GM12878 (cell line): ENCODE measurements around the gene PPP2R3C. TPM values are rescaled to one million over a fixed set of nuclear protein-coding genes. Genes with fewer than 3 reads are reported as not detected.

Source experiments
- ATAC-seq: fragments of 200-7000 bp; cut with Tn5 transposase; 3 replicates; pipeline ENCODE4 v1.9.1; 2020; ENCODE audit warnings: mild to moderate bottlenecking, moderate library complexity
- BruUV-seq: library from RNA; stranded (reverse); fragments of 400-500 nt; replicated peaks from 2 replicates; lab custom pipeline; 2021; lab: Mats Ljungman, UMichigan
- CTCF ChIA-PET: fragments of 300-600 bp; sonication (Branson Sonifier 250); formaldehyde crosslinking; extraction: SDS; loops from one replicate; lab custom pipeline; 2021; ENCODE audit warnings: inconsistent platforms; lab: Yijun Ruan, JAX
- POLR2A ChIA-PET: fragments of 350-600 bp; formaldehyde crosslinking; extraction: SDS; loops from one replicate; lab custom pipeline; 2021; ENCODE audit warnings: inconsistent platforms; lab: Charles Lee
- RAD21 ChIA-PET: fragments of 300-600 bp; sonication (Branson Sonifier 250); formaldehyde crosslinking; loops from one replicate; lab custom pipeline; 2023; ENCODE audit warnings: antibody characterized with exemption; ENCODE audit not compliant: unreplicated experiment; lab: Charles Lee
- SMC1A ChIA-PET: fragments of 300-600 bp; sonication (Branson Sonifier 250); formaldehyde crosslinking; loops from one replicate; lab custom pipeline; 2023; ENCODE audit not compliant: unreplicated experiment, uncharacterized antibody; lab: Charles Lee
- DNase-seq: peaks from one replicate; pipeline ENCODE4 v3.0.0-alpha.2; 2011; ENCODE audit warnings: low read depth, low spot score
- FAIRE-seq: peaks from 3 replicates; lab custom pipeline; 2011; peaks lifted over from hg19 to GRCh38; lab: Jason Lieb, UNC
- H2AFZ ChIP-seq: 2 replicates; pipeline ENCODE4 v1.6.0; 2011; ENCODE audit warnings: low read depth, low read length, control low read depth; ENCODE audit not compliant: control insufficient read depth
- H3K27ac ChIP-seq: 2 replicates; pipeline ENCODE4 v1.5.1; 2011; ENCODE audit warnings: control low read depth; ENCODE audit not compliant: control insufficient read depth, insufficient read depth
- H3K27me3 ChIP-seq, 2 experiments: replicated peaks in 1 of 2; 2 replicates each; pipeline versions ENCODE4 v1.6.0 to v1.6.1; 2011; ENCODE audit warnings: low read length in 1 of 2; ENCODE audit not compliant: control insufficient read depth in 2 of 2, insufficient read depth in 2 of 2
- H3K36me3 ChIP-seq, 2 experiments: 2 replicates each; pipeline ENCODE4 v1.5.1; 2011; ENCODE audit warnings: low read length in 1 of 2; ENCODE audit not compliant: control insufficient read depth in 2 of 2, insufficient read depth in 2 of 2
- H3K4me1 ChIP-seq: 2 replicates; pipeline ENCODE4 v1.6.1; 2011; ENCODE audit warnings: mild to moderate bottlenecking, low read length, moderate library complexity, mixed read lengths; ENCODE audit not compliant: control insufficient read depth, insufficient read depth
- H3K4me2 ChIP-seq: 2 replicates; pipeline ENCODE4 v1.6.0; 2011; ENCODE audit warnings: control low read depth; ENCODE audit not compliant: control insufficient read depth, insufficient read depth
- H3K4me3 ChIP-seq: fragments of 200-600 bp; sonication (generic); 2 replicates; pipeline ENCODE4 v1.5.1; 2016
- H3K79me2 ChIP-seq: 2 replicates; pipeline ENCODE4 v1.6.0; 2011; ENCODE audit warnings: low read length; ENCODE audit not compliant: control insufficient read depth, insufficient read depth
- H3K9ac ChIP-seq: 2 replicates; pipeline ENCODE4 v1.8.0; 2011; ENCODE audit warnings: low read length, control low read depth, mixed read lengths; ENCODE audit not compliant: control insufficient read depth, insufficient read depth
- H3K9me3 ChIP-seq: replicated peaks from 3 replicates; pipeline ENCODE4 v1.5.1; 2011; ENCODE audit warnings: mild to moderate bottlenecking, low read length; ENCODE audit not compliant: control insufficient read depth, insufficient read depth
- H4K20me1 ChIP-seq: 2 replicates; pipeline ENCODE4 v1.6.0; 2011; ENCODE audit not compliant: control insufficient read depth, insufficient read depth
- ATF7 ChIP-seq: fragments of 450-650 bp; IDR thresholded peaks from 2 replicates; pipeline ENCODE4 v1.6.1; 2016; ENCODE audit warnings: low read depth, mild to moderate bottlenecking
- EED ChIP-seq: sonication (generic); IDR thresholded peaks from 2 replicates; pipeline ENCODE4 v1.6.1; 2016; ENCODE audit warnings: antibody characterized with exemption, low read depth
- EP300 ChIP-seq, 2 experiments: fragments of 150-350 bp in 1 of 2; IDR thresholded peaks; 2 replicates each; pipeline ENCODE4 v1.6.1; 2011 to 2012; ENCODE audit warnings: low read depth in 2 of 2, low read length in 2 of 2, borderline replicate concordance in 1 of 2, improper control_type of control experiment in 1 of 2, inconsistent platforms in 1 of 2; ENCODE audit not compliant: control insufficient read depth in 1 of 2
- FOXK2 ChIP-seq: fragments of 450-650 bp; IDR thresholded peaks from 2 replicates; pipeline ENCODE4 v1.6.1; 2017; ENCODE audit warnings: mild to moderate bottlenecking, moderate library complexity
- KLF5 ChIP-seq: fragments of 450-650 bp; IDR thresholded peaks from 2 replicates; pipeline ENCODE4 v1.6.1; 2014; ENCODE audit warnings: mild to moderate bottlenecking; ENCODE audit not compliant: partially characterized antibody
- NFXL1 ChIP-seq: fragments of 450-650 bp; IDR thresholded peaks from 2 replicates; pipeline ENCODE4 v1.6.1; 2017; ENCODE audit warnings: antibody characterized with exemption, mild to moderate bottlenecking, borderline replicate concordance
- SREBF1 ChIP-seq: IDR thresholded peaks from 2 replicates; pipeline ENCODE4 v1.6.1; 2012; ENCODE audit warnings: mild to moderate bottlenecking, low read length
- WRNIP1 ChIP-seq: IDR thresholded peaks from 2 replicates; pipeline ENCODE4 v1.6.1; 2011; ENCODE audit warnings: low read depth, low read length, improper control_type of control experiment, borderline replicate concordance
- ZNF217 ChIP-seq: fragments of 450-650 bp; IDR thresholded peaks from 2 replicates; pipeline ENCODE4 v1.6.1; 2017; ENCODE audit warnings: antibody characterized with exemption, mild to moderate bottlenecking
- ZNF687 ChIP-seq: fragments of 450-650 bp; IDR thresholded peaks from 2 replicates; pipeline ENCODE4 v1.6.1; 2017; ENCODE audit warnings: mild to moderate bottlenecking, moderate library complexity
- WGBS: methylation state at CpG from one replicate; pipeline ENCODE4 v1.1.6; 2016; ENCODE audit warnings: low lambda C conversion rate; ENCODE audit not compliant: insufficient replicate concordance, insufficient coverage; ENCODE audit errors: missing lambda C conversion rate; 5-methylcytosine and 5-hydroxymethylcytosine counted together
- in situ Hi-C: fragments of 300-500 bp; cut with MboI; formaldehyde crosslinking; loops from 9 replicates; pipeline ENCODE4 v1.14.3; 2018; ENCODE audit warnings: mixed read lengths
- intact Hi-C: fragments of 100-400 bp; cut with micrococcal nuclease; formaldehyde crosslinking; loops from one replicate; pipeline ENCODE4 v1.14.2; 2022; ENCODE audit not compliant: unreplicated experiment
- polyA plus RNA-seq, 11 experiments: library from polyadenylated mRNA; depleted of rRNA in 4 of 11; unstranded in 6 of 11; stranded (reverse) in 5 of 11; fragments of >200 nt; fragmentation: Nextera tagmentation in 4 of 11; fragmentation: Illumina TruSeq in 1 of 11; extraction: Ambion mirVana in 4 of 11; extraction: Trizol in 1 of 11; gene quantifications; 1 replicate in 1 of 11; 2 replicates in 10 of 11; pipeline versions ENCODE4 v1.2.1 to v1.2.3, GENCODE V29; 2011 to 2016; ENCODE audit warnings: inconsistent platforms in 2 of 11, missing spikeins in 2 of 11, low read depth in 1 of 11
- total RNA-seq, 4 experiments: library from RNA; depleted of rRNA in 3 of 4; stranded (reverse); fragments of >200 nt in 3 of 4; fragmentation: Illumina TruSeq in 1 of 4; extraction: Trizol in 1 of 4; gene quantifications; 2 replicates each; pipeline versions ENCODE4 v1.2.1 to v1.2.3, GENCODE V29; 2013 to 2021
- TF ChIP-seq, protein P1 (sequence below): fragments of 450-650 bp; IDR thresholded peaks from 2 replicates; pipeline ENCODE4 v1.6.1; 2016; ENCODE audit warnings: mild to moderate bottlenecking
- TF ChIP-seq, protein P2 (sequence below): fragments of 450-650 bp; IDR thresholded peaks from 2 replicates; pipeline ENCODE4 v1.6.1; 2016; ENCODE audit warnings: mild to moderate bottlenecking
- TF ChIP-seq, protein P3 (sequence below): fragments of 150-350 bp; IDR thresholded peaks from 2 replicates; pipeline ENCODE4 v1.6.1; 2016; ENCODE audit warnings: low read depth, low read length

The PPP2R3C gene
- total and polyA plus RNA-seq, 10 of the 15 experiments (the other 5 are each of a cell fraction or from before 2014, with no cell fraction given): 27.6 to 80.5 (median 42.9) TPM

- TF ChIP-seq, protein P1, sequence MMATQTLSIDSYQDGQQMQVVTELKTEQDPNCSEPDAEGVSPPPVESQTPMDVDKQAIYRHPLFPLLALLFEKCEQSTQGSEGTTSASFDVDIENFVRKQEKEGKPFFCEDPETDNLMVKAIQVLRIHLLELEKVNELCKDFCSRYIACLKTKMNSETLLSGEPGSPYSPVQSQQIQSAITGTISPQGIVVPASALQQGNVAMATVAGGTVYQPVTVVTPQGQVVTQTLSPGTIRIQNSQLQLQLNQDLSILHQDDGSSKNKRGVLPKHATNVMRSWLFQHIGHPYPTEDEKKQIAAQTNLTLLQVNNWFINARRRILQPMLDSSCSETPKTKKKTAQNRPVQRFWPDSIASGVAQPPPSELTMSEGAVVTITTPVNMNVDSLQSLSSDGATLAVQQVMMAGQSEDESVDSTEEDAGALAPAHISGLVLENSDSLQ: no peak
- TF ChIP-seq, protein P2, sequence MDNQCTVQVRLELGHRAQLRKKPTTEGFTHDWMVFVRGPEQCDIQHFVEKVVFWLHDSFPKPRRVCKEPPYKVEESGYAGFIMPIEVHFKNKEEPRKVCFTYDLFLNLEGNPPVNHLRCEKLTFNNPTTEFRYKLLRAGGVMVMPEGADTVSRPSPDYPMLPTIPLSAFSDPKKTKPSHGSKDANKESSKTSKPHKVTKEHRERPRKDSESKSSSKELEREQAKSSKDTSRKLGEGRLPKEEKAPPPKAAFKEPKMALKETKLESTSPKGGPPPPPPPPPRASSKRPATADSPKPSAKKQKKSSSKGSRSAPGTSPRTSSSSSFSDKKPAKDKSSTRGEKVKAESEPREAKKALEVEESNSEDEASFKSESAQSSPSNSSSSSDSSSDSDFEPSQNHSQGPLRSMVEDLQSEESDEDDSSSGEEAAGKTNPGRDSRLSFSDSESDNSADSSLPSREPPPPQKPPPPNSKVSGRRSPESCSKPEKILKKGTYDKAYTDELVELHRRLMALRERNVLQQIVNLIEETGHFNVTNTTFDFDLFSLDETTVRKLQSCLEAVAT: no peak
- TF ChIP-seq NFXL1 (no peak), EED (no peak), ZNF217 (no peak), ZNF687 (no peak)
Measured at GRCh38 chr14:35052637-35053036, 69.2 kb downstream of the PPP2R3C start (continued).

DNA sequence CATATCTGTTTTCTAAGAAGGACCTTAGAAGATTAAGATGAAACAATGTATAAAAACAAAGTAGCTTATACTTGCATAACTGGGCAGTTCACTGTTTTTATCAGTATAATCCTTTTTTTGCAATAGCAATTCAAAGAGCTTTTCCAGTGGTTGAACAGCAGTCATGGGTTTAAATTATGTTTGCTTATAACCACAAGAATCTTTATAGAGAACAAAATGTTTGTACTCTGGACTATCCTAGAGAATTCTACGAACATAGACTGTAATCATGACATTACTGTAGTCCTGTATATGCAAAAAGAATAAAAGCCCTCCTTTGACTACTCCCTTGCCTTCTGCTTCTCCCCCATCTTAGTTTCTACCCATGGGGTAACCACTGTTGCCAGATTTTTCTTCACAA, 70.0 kb downstream of the PPP2R3C start:
- FAIRE-seq (no peak), DNase-seq (no peak), ATAC-seq (no peak)
- no peaks in the 10 kb centered on the region for H4K20me1 ChIP-seq
- BruUV-seq: no TSS peak
- WGBS: 96% methylated on average over 1 of the region's 1 CpG
- no peak overlapping the region for H2AFZ ChIP-seq
- ChIA-PET SMC1A (no interaction called here), POLR2A (no interaction called here), RAD21 (no interaction called here), CTCF (interaction anchor here (0.6 kb wide), 1 partner anchor 184 kb away, joined by 3 read pairs; no protein-coding TSS in a partner anchor)
- H3K27ac ChIP-seq: no peak overlapping the region
- H3K27me3 ChIP-seq: no peaks in the 10 kb centered on the region
- peaks cover 6% of the 10 kb centered on the region; the same call in 1 of the 2 replicates for H3K4me1 ChIP-seq
- peaks cover 3% of the 10 kb centered on the region for H3K79me2 ChIP-seq
- in situ Hi-C loops (no loop called here), intact Hi-C loops (no loop called here)
- H3K4me2 ChIP-seq: no peak overlapping the region
- no peaks in the 10 kb centered on the region for H3K9me3 ChIP-seq
- no peak overlapping the region for H3K9ac ChIP-seq
- no peaks in the 10 kb centered on the region for H3K36me3 ChIP-seq
- H3K4me3 ChIP-seq: no peak overlapping the region
- TF ChIP-seq WRNIP1: no peak
- TF ChIP-seq, protein P3, sequence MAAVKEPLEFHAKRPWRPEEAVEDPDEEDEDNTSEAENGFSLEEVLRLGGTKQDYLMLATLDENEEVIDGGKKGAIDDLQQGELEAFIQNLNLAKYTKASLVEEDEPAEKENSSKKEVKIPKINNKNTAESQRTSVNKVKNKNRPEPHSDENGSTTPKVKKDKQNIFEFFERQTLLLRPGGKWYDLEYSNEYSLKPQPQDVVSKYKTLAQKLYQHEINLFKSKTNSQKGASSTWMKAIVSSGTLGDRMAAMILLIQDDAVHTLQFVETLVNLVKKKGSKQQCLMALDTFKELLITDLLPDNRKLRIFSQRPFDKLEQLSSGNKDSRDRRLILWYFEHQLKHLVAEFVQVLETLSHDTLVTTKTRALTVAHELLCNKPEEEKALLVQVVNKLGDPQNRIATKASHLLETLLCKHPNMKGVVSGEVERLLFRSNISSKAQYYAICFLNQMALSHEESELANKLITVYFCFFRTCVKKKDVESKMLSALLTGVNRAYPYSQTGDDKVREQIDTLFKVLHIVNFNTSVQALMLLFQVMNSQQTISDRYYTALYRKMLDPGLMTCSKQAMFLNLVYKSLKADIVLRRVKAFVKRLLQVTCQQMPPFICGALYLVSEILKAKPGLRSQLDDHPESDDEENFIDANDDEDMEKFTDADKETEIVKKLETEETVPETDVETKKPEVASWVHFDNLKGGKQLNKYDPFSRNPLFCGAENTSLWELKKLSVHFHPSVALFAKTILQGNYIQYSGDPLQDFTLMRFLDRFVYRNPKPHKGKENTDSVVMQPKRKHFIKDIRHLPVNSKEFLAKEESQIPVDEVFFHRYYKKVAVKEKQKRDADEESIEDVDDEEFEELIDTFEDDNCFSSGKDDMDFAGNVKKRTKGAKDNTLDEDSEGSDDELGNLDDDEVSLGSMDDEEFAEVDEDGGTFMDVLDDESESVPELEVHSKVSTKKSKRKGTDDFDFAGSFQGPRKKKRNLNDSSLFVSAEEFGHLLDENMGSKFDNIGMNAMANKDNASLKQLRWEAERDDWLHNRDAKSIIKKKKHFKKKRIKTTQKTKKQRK: no peak
- TF ChIP-seq ATF7: no peak
- no peak for TF ChIP-seq EP300 (IDR thresholded peaks at IDR 0.05; ENCODE audit: borderline replicate concordance in 1 of 2, control insufficient read depth in 1 of 2, low read depth in 2 of 2, low read length in 2 of 2)
- TF ChIP-seq SREBF1: no peak
- no peak for TF ChIP-seq FOXK2
- no peak for TF ChIP-seq KLF5
